HuH-7 (cell line): Measurements from ENCODE around the gene ARHGEF39.
A peak's percentile ranks its signal among the peaks of the same experiment; 100 is the strongest.

Experiments
- DNase-seq: peaks from one replicate; pipeline ENCODE4 v3.0.0; 2011; ENCODE audit warnings: low spot score

ARHGEF39 gene

DNA sequence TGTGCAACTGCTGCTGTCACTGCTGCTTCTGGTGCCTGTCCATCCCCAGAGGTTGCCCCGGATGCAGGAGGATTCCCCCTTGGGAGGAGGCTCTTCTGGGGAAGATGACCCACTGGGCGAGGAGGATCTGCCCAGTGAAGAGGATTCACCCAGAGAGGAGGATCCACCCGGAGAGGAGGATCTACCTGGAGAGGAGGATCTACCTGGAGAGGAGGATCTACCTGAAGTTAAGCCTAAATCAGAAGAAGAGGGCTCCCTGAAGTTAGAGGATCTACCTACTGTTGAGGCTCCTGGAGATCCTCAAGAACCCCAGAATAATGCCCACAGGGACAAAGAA is 9.0 kb upstream of the ARHGEF39 start:
- no peak for DNase-seq

DNA sequence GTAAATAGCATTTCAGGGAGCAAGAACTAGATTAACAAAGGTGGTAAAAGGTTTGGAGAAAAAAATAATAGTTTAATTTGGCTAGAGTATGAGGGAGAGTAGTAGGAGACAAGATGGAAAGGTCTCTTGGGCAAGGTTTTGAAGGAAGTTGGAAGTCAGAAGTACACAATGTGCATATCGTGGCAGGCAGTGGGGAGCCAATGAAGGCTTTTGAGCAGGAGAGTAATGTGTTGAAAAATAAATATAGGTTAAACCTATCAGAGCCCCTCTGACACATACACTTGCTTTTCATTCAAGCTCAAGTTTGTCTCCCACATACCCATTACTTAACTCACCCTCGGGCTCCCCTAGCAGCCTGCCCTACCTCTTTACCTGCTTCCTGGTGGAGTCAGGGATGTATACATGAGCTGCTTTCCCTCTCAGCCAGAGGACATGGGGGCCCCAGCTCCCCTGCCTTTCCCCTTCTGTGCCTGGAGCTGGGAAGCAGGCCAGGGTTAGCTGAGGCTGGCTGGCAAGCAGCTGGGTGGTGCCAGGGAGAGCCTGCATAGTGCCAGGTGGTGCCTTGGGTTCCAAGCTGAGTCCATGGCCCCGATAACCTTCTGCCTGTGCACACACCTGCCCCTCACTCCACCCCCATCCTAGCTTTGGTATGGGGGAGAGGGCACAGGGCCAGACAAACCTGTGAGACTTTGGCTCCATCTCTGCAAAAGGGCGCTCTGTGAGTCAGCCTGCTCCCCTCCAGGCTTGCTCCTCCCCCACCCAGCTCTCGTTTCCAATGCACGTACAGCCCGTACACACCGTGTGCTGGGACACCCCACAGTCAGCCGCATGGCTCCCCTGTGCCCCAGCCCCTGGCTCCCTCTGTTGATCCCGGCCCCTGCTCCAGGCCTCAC is 8.4 kb upstream of the ARHGEF39 start, which contains the start of gene CA9:
Gene CA9, plus strand, starts transcription at position 797 of the 893 bp plus-strand sequence. Its CDS starts 32 bp downstream, at position 829.
- no peak for DNase-seq

DNA sequence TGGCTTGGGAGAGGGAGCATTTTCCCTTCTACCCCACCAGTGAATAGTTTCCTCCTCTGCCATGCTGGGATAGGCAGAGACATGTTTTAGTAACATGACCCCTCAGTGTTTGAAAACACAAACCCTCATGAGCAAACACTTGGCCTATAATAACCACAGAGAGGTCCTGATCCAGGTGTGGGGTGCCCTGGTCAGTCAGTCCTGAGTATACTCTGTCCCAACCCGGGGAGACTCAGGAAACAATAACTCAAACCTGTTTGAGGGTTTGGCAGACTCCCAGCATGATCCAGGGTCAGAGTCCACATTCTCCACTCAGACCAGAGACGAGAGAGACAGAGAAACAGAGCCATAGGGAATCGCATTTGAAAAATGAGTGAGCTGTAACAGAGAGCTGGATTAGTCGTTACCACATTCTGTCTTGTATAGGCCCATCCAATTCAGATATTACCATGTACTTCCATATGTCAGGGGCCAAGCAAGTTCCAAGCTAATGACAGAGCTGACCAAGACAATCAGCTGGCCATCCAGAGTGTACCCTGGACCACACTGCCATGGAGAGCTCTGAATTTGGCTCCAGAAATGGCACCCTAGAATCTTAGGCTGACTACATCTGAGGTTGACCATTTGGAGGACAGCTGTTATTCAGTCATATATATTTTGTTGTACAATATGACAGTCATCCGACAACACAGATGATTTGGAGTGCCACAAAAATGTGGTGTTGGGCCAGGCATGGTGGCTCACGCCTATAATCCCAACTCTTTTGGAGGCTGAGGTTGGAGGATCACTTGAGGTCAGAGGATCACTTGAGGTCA is 4.5 kb upstream of the ARHGEF39 start:
- peak; percentile 97 for DNase-seq

- DNase-seq: no peak
Observed at GRCh38 chr9:35667939-35668338, 2.9 kb upstream of the ARHGEF39 start.

DNA sequence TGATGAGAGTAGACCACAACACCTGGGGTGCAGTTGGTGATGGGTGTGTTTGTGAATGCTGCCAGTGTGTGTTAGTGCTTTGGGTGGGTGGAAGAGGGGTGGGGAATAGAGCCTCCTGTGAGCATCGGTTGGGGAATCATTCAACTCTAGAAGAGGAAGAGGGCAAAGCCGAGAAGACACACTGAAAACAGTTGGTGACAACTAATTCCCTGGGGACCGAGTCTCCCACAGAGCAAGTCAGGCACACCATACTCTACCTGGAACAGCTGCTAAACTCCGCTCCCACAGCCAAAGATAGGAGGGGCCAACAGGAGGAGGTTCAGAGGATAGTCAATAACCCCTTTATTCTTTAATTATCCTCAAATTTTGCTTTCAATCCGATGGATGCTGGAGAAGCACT is 1.6 kb upstream of the ARHGEF39 start:
- no peak for DNase-seq

- DNase-seq: no peak
Observed at GRCh38 chr9:35666045-35666444, 1.1 kb upstream of the ARHGEF39 start.

DNA sequence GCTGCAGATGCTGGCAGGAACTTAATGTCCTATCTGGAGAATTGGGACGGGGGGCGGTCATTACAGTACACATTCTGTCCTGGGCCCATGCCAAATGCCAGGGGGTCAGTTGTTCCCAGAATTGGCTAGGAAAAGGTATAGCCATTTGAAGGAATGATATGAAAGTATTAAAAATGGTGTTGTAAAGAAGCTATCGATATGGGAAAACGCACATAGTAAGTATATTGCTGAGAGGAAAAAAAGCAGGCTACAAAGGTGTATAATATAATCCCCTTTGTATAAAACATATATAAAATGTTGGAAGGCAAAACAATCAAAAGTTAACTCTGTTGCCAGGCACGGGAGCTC is 450 bp upstream of the ARHGEF39 start:
- DNase-seq: no peak

DNA sequence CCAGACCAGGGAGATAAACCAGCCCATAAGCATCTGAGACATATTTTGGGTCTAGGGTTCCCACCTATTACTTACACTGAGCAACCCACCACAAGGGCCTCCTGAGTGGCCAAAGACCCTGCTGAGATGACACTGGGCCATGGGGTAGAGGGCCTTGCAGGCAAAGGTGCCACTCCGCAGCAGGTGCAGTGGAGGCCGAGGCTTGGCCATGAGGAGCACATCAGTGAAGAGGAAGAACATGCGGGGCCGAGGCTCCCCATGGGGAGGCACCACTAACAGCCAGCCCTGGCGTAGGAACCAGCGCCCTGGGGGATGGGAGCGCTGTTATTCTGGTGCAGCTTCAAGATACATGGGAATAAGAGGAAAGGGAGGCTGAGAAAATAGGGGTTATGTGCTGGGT is 2.6 kb downstream of the ARHGEF39 start:
- no peak for DNase-seq

- DNase-seq: no peak
Observed at GRCh38 chr9:35661756-35662350, 3.1 kb downstream of the ARHGEF39 start.

GRCh38 chr9:35660966-35661415 is 4.0 kb downstream of the ARHGEF39 start:
- DNase-seq: no peak

GRCh38 chr9:35659340-35659739 is 5.7 kb downstream of the ARHGEF39 start:
- no peak for DNase-seq

DNA sequence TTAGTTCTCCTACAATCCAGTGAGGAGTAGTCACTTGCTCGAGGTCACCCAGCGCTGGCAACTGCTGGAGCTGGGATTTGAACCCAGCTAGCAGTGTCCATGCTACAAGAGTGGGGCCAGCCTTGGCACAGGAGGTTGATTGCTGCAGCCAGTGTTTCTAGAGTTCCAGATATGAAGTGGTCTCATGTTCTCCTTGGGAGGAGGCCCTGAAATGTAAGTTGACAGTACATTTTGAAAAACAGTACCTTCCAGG is 6.1 kb downstream of the ARHGEF39 start:
- no peak for DNase-seq

- DNase-seq: peak; percentile 84
Observed at GRCh38 chr9:35658137-35658967, 6.6 kb downstream of the ARHGEF39 start, which contains the start of gene CCDC107. TSS of gene CCDC107 (plus strand) at chr9:35658292. CDS start at chr9:35658380, 88 bp downstream.

DNA sequence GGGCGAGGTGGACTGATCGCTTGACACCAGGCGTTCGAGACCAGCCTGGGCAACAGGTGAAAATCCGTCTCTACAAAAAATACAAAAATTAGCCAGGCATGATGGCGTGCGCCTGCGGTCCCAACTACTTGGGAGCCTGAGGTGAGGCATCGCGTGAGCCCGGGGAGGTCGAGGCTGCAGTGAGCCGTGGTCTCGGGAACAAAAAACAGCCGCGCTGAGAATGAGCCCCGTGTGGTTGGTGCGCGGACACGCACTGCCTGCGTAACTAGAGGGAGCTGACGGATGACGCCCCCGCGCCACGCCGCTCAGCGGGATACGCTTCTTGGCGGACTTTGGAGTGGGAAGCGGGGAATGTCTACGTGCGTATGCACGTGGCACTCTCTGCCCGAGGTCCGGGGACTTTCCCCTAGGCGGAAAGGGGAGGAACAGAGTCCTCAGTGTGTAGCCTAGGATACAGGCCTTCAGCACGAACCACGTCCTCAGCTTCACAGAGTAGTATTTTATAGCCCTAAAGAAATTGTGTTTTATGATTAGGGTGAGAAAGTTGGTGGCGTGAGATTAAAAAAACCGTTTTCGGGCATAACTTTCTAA is 7.4 kb downstream of the ARHGEF39 start, which contains the start of gene RMRP:
Gene RMRP, minus strand, starts transcription at position 474 of the 591 bp plus-strand sequence.
- DNase-seq: peak; percentile 95

GRCh38 chr9:35656831-35657545 is 8.0 kb downstream of the ARHGEF39 start:
- DNase-seq: no peak

DNA sequence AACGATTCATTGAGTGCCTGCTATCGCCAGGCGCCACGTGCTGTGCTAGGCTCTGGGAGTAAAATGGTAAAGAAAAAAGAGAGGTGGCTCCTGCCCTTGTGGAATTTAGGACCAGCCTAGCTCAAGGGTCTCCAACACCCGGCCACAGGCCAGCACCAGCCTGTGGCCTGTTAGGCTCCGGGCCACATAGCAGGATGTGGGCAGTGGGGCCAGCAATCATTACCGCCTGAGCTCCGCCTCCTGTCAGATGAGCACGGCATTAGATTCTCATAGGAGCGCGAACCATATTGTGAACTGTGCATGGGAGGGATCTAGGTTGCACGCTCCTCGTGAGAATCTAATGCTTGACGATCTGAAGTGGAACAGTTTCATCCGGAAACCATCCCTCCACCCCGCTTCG is 8.6 kb downstream of the ARHGEF39 start:
- DNase-seq: peak; percentile 5

DNA sequence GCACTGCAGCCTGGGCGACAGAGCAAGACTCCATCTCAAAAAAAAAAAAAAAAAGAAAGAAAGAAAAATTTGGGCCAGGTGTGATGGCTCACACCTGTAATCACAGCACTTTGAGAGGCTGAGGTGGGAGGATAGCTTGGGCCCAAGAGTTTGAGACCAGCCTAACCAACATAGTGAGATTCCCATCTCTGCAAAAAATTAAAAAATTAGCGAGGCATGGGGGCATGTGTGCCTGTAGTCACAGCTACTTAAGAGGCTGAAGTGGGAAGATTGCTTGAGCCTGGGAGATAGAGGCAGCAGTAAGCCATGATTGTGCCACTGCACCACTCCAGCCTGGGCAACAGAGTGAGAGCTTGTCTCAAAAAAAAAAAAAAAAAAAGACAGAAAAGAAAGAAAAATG is 11.4 kb downstream of the ARHGEF39 start:
- no peak for DNase-seq

- DNase-seq: peak; percentile 2
Observed at GRCh38 chr9:35652829-35653209, 12.2 kb downstream of the ARHGEF39 start.

DNA sequence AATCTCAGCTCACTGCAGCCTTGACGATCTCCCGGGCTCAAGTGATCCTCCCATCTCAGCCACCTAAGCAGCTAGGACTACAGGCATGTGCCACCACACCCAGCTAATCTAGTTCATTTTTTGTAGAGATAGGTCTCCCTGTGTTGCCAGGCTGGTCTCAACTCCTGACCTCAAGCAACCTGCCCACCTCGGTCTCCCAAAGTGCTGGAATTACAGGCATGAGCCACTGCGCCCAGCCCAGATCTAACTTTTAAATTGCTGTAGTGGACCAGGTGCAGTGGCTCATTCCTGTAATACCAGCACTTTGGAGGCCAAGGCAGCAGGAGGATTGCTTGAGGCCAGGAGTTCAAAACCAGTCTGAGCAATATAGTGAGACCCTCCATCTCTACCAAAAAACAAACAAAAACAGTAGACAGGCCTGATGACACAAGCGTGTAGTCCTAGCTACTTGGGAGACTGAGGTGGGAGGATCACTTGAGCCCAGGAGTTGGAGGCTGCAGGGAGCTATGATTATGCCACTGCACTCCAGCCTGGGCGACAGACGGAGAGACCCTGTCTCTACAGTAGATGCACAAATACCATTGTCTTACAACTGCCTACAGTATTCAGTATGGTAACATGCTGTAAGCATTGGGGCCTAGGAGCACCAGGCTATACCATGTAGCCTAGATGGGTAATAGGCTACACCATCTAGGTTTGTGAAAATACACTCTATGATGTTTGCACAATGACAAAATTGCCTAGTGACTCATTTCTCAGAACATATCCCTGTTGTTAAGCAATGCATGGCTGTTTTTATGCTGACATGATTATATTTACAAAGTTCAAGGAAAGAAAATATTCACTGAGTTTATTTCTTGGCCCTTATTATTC is 12.8 kb downstream of the ARHGEF39 start:
- peak; percentile 23 for DNase-seq
